A673 (cell line): ENCODE measurements around the gene TREM2.

Experiments
- CTCF ChIP-seq: fragments of 300-800, 200-600 bp; sonication (generic); conservative IDR thresholded peaks from 2 replicates; pipeline ENCODE4 v1.5.1; 2017; ENCODE audit warnings: low read depth, mild to moderate bottlenecking, antibody characterized with exemption, low read length, moderate library complexity, mixed read lengths
- EZH2 ChIP-seq: fragments of 200-600 bp; sonication (generic); IDR thresholded peaks from 2 replicates; pipeline ENCODE4 v1.6.1; 2017; ENCODE audit warnings: borderline replicate concordance, low read depth, mild to moderate bottlenecking, mixed read lengths, antibody characterized with exemption, low read length; ENCODE audit not compliant: poor library complexity, severe bottlenecking

- no peak for TF ChIP-seq CTCF
- TF ChIP-seq EZH2 = no peak
Measured at GRCh38 chr6:41156001-41156400, 6.9 kb downstream of the TREM2 start.
